ENCODE results near the gene CEL.

The CEL gene

GRCh38 chr9:133054966-133055365 lies 6.8 kb upstream of the CEL start:
- ChIA-PET POLR2A (no interaction called here), CTCF (no interaction called here)
- TF ChIP-seq FOXM1 (IDR thresholded peaks at IDR 0.05; ENCODE audit: borderline replicate concordance), result no peak
- no peak for TF ChIP-seq LEF1 (IDR thresholded peaks at IDR 0.05; ENCODE audit: borderline replicate concordance)
- no peak for TF ChIP-seq ARNT (IDR thresholded peaks at IDR 0.05)
- TF ChIP-seq BHLHE40 (IDR thresholded peaks at IDR 0.05; ENCODE audit: borderline replicate concordance), result no peak
- no peak for TF ChIP-seq ZNF384 (IDR thresholded peaks at IDR 0.05)
- TF ChIP-seq TARDBP (IDR thresholded peaks at IDR 0.05), result no peak
- no peak for TF ChIP-seq L3MBTL2 (conservative IDR thresholded peaks at IDR 0.05)
- TF ChIP-seq CTBP1 (IDR thresholded peaks at IDR 0.05; ENCODE audit: borderline replicate concordance), result no peak
- TF ChIP-seq HDGF (IDR thresholded peaks at IDR 0.05; ENCODE audit: borderline replicate concordance), result no peak
- no peak for TF ChIP-seq ELF4 (IDR thresholded peaks at IDR 0.05)
- TF ChIP-seq SP1 (IDR thresholded peaks at IDR 0.05), result no peak
- TF ChIP-seq NFRKB (IDR thresholded peaks at IDR 0.05), result no peak
- TF ChIP-seq PKNOX1 (IDR thresholded peaks at IDR 0.05), result no peak
- TF ChIP-seq FOXA1 (IDR thresholded peaks at IDR 0.05), result no peak
- no peak for TF ChIP-seq FOXK2 (IDR thresholded peaks at IDR 0.05)
- TF ChIP-seq SUZ12 (IDR thresholded peaks at IDR 0.05), result no peak
- DNase-seq (ENCODE audit: extremely low spot score), result no peak

GRCh38 chr9:133055788-133056420 lies 5.9 kb upstream of the CEL start:
- no peak for DNase-seq (ENCODE audit: extremely low spot score)
- TF ChIP-seq FOXA1 (IDR thresholded peaks at IDR 0.05) (no peak), ELF4 (IDR thresholded peaks at IDR 0.05) (no peak), PKNOX1 (IDR thresholded peaks at IDR 0.05) (no peak), BHLHE40 (IDR thresholded peaks at IDR 0.05; ENCODE audit: borderline replicate concordance) (no peak), HDGF (IDR thresholded peaks at IDR 0.05; ENCODE audit: borderline replicate concordance) (no peak), SUZ12 (IDR thresholded peaks at IDR 0.05) (no peak), L3MBTL2 (conservative IDR thresholded peaks at IDR 0.05) (no peak), TARDBP (IDR thresholded peaks at IDR 0.05) (no peak), SP1 (IDR thresholded peaks at IDR 0.05) (no peak), FOXK2 (IDR thresholded peaks at IDR 0.05) (no peak), ARNT (IDR thresholded peaks at IDR 0.05) (no peak), ZNF384 (IDR thresholded peaks at IDR 0.05) (no peak), CTBP1 (IDR thresholded peaks at IDR 0.05; ENCODE audit: borderline replicate concordance) (no peak), LEF1 (IDR thresholded peaks at IDR 0.05; ENCODE audit: borderline replicate concordance) (no peak), NFRKB (IDR thresholded peaks at IDR 0.05) (no peak)
- ChIA-PET CTCF (no interaction called here), POLR2A (no interaction called here)

GRCh38 chr9:133056533-133056932 lies 5.2 kb upstream of the CEL start:
- ChIA-PET CTCF (no interaction called here), POLR2A (interaction anchor here (0.6 kb wide), 1 partner anchor 12 kb away, joined by 3 read pairs; no protein-coding TSS in a partner anchor)
- DNase-seq (ENCODE audit: extremely low spot score), result no peak
- TF ChIP-seq FOXM1 (IDR thresholded peaks at IDR 0.05; ENCODE audit: borderline replicate concordance) (no peak), ARNT (IDR thresholded peaks at IDR 0.05) (no peak), FOXK2 (IDR thresholded peaks at IDR 0.05) (no peak), CTBP1 (IDR thresholded peaks at IDR 0.05; ENCODE audit: borderline replicate concordance) (no peak), PKNOX1 (IDR thresholded peaks at IDR 0.05) (no peak), BHLHE40 (IDR thresholded peaks at IDR 0.05; ENCODE audit: borderline replicate concordance) (no peak), LEF1 (IDR thresholded peaks at IDR 0.05; ENCODE audit: borderline replicate concordance) (no peak), TARDBP (IDR thresholded peaks at IDR 0.05) (no peak), NFRKB (IDR thresholded peaks at IDR 0.05) (no peak), SUZ12 (IDR thresholded peaks at IDR 0.05) (no peak), ELF4 (IDR thresholded peaks at IDR 0.05) (no peak), HDGF (IDR thresholded peaks at IDR 0.05; ENCODE audit: borderline replicate concordance) (no peak), SP1 (IDR thresholded peaks at IDR 0.05) (no peak), L3MBTL2 (conservative IDR thresholded peaks at IDR 0.05) (no peak), FOXA1 (IDR thresholded peaks at IDR 0.05) (no peak), ZNF384 (IDR thresholded peaks at IDR 0.05) (no peak)

- CTCF ChIA-PET, result interaction anchor here (0.6 kb wide), 1 partner anchor 76 kb away, joined by 3 read pairs; no protein-coding TSS in a partner anchor
These were observed 4.8 kb upstream of the CEL start for GRCh38 chr9:133057006-133057405.

More at GRCh38 chr9:133057006-133057405, 4.8 kb upstream of the CEL start:
- TF ChIP-seq PKNOX1 (IDR thresholded peaks at IDR 0.05) (no peak), SUZ12 (IDR thresholded peaks at IDR 0.05) (no peak), FOXK2 (IDR thresholded peaks at IDR 0.05) (no peak), ELF4 (IDR thresholded peaks at IDR 0.05) (no peak), HDGF (IDR thresholded peaks at IDR 0.05; ENCODE audit: borderline replicate concordance) (no peak), FOXA1 (IDR thresholded peaks at IDR 0.05) (no peak), SP1 (IDR thresholded peaks at IDR 0.05) (no peak), LEF1 (IDR thresholded peaks at IDR 0.05; ENCODE audit: borderline replicate concordance) (no peak), ARNT (IDR thresholded peaks at IDR 0.05) (no peak), BHLHE40 (IDR thresholded peaks at IDR 0.05; ENCODE audit: borderline replicate concordance) (no peak), TARDBP (IDR thresholded peaks at IDR 0.05) (no peak), ZNF384 (IDR thresholded peaks at IDR 0.05) (no peak), L3MBTL2 (conservative IDR thresholded peaks at IDR 0.05) (no peak), NFRKB (IDR thresholded peaks at IDR 0.05) (no peak), FOXM1 (IDR thresholded peaks at IDR 0.05; ENCODE audit: borderline replicate concordance) (no peak), CTBP1 (IDR thresholded peaks at IDR 0.05; ENCODE audit: borderline replicate concordance) (no peak)
- no peak for DNase-seq (ENCODE audit: extremely low spot score)
- POLR2A ChIA-PET, result interaction anchor here (0.6 kb wide), 1 partner anchor 11 kb away, joined by 3 read pairs; no protein-coding TSS in a partner anchor
